ENCODE results near the gene ZNF132.

- TF ChIP-seq REST (IDR thresholded peaks at IDR 0.05; ENCODE audit: insufficient read depth in 1 of 2, low read depth in 2 of 2, low read length in 2 of 2) (no peak), TAF1 (IDR thresholded peaks at IDR 0.05; ENCODE audit: borderline replicate concordance, insufficient read depth, low read length) (0 out of 2 replicates have a peak, but pooled peaks have one; percentile 24), SIN3A (IDR thresholded peaks at IDR 0.05; ENCODE audit: borderline replicate concordance, insufficient read depth, low read length) (no peak)
Observed at GRCh38 chr19:58475714-58476497, 36.0 kb upstream of the ZNF132 start, which contains the start of gene ZNF446.

All from PFSK-1 (cell line).